WTC11 (cell line): Measurements from ENCODE around the gene ARHGAP42.

Source experiments
- ATF1 ChIP-seq: sonication (generic); formaldehyde crosslinking; IDR thresholded peaks from 2 replicates; pipeline ENCODE4 v1.8.1; 2023; ENCODE audit warnings: mild to moderate bottlenecking, moderate library complexity, missing genetic modification reagents
- CREB1 ChIP-seq: sonication (generic); formaldehyde crosslinking; IDR thresholded peaks from 2 replicates; pipeline ENCODE4 v1.8.0; 2023; ENCODE audit warnings: mild to moderate bottlenecking, missing genetic modification reagents
- ELF4 ChIP-seq: sonication (generic); formaldehyde crosslinking; IDR thresholded peaks from 2 replicates; pipeline ENCODE4 v1.8.1; 2022; ENCODE audit warnings: low read depth, mild to moderate bottlenecking, moderate library complexity, missing genetic modification reagents
- ESRRA ChIP-seq: sonication (generic); formaldehyde crosslinking; IDR thresholded peaks from 2 replicates; pipeline ENCODE4 v1.8.1; 2022; ENCODE audit warnings: mild to moderate bottlenecking, missing genetic modification reagents, borderline replicate concordance
- NFYB ChIP-seq: sonication (generic); formaldehyde crosslinking; conservative IDR thresholded peaks from 2 replicates; pipeline ENCODE4 v1.8.0; 2022; ENCODE audit warnings: low read depth, missing genetic modification reagents
- NR2C2 ChIP-seq: sonication (generic); formaldehyde crosslinking; IDR thresholded peaks from 2 replicates; pipeline ENCODE4 v1.8.0; 2022; ENCODE audit warnings: mild to moderate bottlenecking, missing genetic modification reagents
- TP53 ChIP-seq: sonication (generic); formaldehyde crosslinking; IDR thresholded peaks from 2 replicates; pipeline ENCODE4 v1.8.1; 2023; ENCODE audit warnings: mild to moderate bottlenecking, missing genetic modification reagents
- ZNF138 ChIP-seq: sonication (generic); formaldehyde crosslinking; conservative IDR thresholded peaks from 2 replicates; pipeline ENCODE4 v1.8.1; 2022; ENCODE audit warnings: mild to moderate bottlenecking, moderate library complexity, missing genetic modification reagents
- TF ChIP-seq, protein P1 (sequence below): fragments of 200-600 bp; IDR thresholded peaks from 2 replicates; pipeline ENCODE4 v1.8.0; 2022; ENCODE audit warnings: antibody characterized with exemption
- TF ChIP-seq, protein P2 (sequence below): sonication (generic); formaldehyde crosslinking; IDR thresholded peaks from 2 replicates; pipeline ENCODE4 v1.8.0; 2022; ENCODE audit warnings: mild to moderate bottlenecking, missing genetic modification reagents
- TF ChIP-seq, protein P3 (sequence below): sonication (generic); formaldehyde crosslinking; IDR thresholded peaks from 2 replicates; pipeline ENCODE4 v1.8.1; 2022; ENCODE audit warnings: missing genetic modification reagents, borderline replicate concordance
- TF ChIP-seq, protein P4 (sequence below): sonication (generic); formaldehyde crosslinking; IDR thresholded peaks from 2 replicates; pipeline ENCODE4 v1.8.1; 2022; ENCODE audit warnings: low read depth, missing genetic modification reagents, borderline replicate concordance
- TF ChIP-seq, protein P5 (sequence below): sonication (generic); formaldehyde crosslinking; IDR thresholded peaks from 2 replicates; pipeline ENCODE4 v1.8.1; 2023; ENCODE audit warnings: mild to moderate bottlenecking, missing genetic modification reagents, moderate library complexity

DNA sequence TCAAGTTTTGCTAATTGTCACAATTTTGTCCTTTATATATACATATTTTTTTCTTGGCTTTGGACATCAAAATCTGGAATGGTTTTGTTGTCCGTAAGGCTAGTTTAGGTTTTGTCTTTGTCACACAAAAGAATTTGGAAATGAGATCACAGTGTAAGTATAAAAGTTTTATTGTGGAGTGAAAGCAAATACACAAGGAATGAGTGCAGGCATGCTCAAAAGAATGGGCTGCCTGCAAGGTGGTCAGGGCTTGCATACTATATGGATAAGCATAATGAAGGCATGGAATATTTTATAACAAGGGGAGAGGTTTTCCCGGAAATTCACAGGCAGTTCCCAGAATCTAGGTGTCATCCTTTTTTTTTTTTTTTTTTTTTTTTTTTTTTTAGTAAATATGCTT, 150.2 kb downstream of the ARHGAP42 start:
- TF ChIP-seq, protein P1, sequence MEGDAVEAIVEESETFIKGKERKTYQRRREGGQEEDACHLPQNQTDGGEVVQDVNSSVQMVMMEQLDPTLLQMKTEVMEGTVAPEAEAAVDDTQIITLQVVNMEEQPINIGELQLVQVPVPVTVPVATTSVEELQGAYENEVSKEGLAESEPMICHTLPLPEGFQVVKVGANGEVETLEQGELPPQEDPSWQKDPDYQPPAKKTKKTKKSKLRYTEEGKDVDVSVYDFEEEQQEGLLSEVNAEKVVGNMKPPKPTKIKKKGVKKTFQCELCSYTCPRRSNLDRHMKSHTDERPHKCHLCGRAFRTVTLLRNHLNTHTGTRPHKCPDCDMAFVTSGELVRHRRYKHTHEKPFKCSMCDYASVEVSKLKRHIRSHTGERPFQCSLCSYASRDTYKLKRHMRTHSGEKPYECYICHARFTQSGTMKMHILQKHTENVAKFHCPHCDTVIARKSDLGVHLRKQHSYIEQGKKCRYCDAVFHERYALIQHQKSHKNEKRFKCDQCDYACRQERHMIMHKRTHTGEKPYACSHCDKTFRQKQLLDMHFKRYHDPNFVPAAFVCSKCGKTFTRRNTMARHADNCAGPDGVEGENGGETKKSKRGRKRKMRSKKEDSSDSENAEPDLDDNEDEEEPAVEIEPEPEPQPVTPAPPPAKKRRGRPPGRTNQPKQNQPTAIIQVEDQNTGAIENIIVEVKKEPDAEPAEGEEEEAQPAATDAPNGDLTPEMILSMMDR: no peak
- no peak for TF ChIP-seq TP53 (CRISPR knock-in tag)
- TF ChIP-seq, protein P2, sequence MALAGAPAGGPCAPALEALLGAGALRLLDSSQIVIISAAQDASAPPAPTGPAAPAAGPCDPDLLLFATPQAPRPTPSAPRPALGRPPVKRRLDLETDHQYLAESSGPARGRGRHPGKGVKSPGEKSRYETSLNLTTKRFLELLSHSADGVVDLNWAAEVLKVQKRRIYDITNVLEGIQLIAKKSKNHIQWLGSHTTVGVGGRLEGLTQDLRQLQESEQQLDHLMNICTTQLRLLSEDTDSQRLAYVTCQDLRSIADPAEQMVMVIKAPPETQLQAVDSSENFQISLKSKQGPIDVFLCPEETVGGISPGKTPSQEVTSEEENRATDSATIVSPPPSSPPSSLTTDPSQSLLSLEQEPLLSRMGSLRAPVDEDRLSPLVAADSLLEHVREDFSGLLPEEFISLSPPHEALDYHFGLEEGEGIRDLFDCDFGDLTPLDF (CRISPR knock-in tag): no peak
- TF ChIP-seq, protein P3, sequence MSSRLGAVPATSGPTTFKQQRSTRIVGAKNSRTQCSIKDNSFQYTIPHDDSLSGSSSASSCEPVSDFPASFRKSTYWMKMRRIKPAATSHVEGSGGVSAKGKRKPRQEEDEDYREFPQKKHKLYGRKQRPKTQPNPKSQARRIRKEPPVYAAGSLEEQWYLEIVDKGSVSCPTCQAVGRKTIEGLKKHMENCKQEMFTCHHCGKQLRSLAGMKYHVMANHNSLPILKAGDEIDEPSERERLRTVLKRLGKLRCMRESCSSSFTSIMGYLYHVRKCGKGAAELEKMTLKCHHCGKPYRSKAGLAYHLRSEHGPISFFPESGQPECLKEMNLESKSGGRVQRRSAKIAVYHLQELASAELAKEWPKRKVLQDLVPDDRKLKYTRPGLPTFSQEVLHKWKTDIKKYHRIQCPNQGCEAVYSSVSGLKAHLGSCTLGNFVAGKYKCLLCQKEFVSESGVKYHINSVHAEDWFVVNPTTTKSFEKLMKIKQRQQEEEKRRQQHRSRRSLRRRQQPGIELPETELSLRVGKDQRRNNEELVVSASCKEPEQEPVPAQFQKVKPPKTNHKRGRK (CRISPR knock-in tag): no peak
- TF ChIP-seq, protein P4, sequence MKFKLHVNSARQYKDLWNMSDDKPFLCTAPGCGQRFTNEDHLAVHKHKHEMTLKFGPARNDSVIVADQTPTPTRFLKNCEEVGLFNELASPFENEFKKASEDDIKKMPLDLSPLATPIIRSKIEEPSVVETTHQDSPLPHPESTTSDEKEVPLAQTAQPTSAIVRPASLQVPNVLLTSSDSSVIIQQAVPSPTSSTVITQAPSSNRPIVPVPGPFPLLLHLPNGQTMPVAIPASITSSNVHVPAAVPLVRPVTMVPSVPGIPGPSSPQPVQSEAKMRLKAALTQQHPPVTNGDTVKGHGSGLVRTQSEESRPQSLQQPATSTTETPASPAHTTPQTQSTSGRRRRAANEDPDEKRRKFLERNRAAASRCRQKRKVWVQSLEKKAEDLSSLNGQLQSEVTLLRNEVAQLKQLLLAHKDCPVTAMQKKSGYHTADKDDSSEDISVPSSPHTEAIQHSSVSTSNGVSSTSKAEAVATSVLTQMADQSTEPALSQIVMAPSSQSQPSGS (CRISPR knock-in tag): no peak
- no peak for TF ChIP-seq ESRRA
- no peak for TF ChIP-seq CREB1
- no peak for TF ChIP-seq ATF1 (CRISPR knock-in tag)
- TF ChIP-seq ELF4 (CRISPR knock-in tag): no peak
- no peak for TF ChIP-seq ZNF138 (CRISPR knock-in tag)
- TF ChIP-seq, protein P5, sequence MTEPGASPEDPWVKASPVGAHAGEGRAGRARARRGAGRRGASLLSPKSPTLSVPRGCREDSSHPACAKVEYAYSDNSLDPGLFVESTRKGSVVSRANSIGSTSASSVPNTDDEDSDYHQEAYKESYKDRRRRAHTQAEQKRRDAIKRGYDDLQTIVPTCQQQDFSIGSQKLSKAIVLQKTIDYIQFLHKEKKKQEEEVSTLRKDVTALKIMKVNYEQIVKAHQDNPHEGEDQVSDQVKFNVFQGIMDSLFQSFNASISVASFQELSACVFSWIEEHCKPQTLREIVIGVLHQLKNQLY (CRISPR knock-in tag): no peak
- TF ChIP-seq NR2C2 (CRISPR knock-in tag): no peak
- no peak for TF ChIP-seq NFYB
